ENCODE data around the gene GPR85. TPM values are rescaled to one million over a fixed set of nuclear protein-coding genes. Genes with fewer than 3 reads are reported as not detected.
"Not testable (repeated sequence)": the region's sequence is repeated elsewhere in the genome, so short reads cannot be mapped to it uniquely, and the experiment has no call there.

Gene GPR85
- total and polyA plus RNA-seq, 7 donors: 0.09 to 0.19 (median 0.17) TPM; not detected in 3

DNA sequence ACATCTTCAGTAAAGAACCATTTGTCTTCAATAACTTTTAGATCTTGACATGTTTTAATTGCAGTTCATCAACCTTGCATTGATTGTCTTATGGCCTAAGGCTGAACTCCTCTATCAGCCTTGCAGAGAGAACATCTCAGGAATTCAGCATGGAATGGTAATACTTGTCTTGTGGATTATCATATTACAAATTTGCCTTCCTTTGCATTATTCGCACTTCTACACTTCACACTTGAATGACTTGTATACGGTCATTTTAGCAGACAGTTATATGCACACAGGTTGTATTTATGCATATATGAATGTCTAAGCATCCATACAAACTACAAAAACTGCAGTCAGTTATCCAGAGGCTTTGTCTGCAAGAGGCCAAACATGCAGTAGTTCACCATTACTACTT, 31.7 kb downstream of the GPR85 start:
- no peak overlapping the region for H3K4me3 ChIP-seq
- no peak for DNase-seq
- intact Hi-C loops (cut with DNase I): no loop called here
- TF ChIP-seq, protein P1, sequence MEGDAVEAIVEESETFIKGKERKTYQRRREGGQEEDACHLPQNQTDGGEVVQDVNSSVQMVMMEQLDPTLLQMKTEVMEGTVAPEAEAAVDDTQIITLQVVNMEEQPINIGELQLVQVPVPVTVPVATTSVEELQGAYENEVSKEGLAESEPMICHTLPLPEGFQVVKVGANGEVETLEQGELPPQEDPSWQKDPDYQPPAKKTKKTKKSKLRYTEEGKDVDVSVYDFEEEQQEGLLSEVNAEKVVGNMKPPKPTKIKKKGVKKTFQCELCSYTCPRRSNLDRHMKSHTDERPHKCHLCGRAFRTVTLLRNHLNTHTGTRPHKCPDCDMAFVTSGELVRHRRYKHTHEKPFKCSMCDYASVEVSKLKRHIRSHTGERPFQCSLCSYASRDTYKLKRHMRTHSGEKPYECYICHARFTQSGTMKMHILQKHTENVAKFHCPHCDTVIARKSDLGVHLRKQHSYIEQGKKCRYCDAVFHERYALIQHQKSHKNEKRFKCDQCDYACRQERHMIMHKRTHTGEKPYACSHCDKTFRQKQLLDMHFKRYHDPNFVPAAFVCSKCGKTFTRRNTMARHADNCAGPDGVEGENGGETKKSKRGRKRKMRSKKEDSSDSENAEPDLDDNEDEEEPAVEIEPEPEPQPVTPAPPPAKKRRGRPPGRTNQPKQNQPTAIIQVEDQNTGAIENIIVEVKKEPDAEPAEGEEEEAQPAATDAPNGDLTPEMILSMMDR (IDR thresholded peaks at IDR 0.05): no peak
- no peaks in the 10 kb centered on the region for H3K4me1 ChIP-seq
- H3K9me3 ChIP-seq: no peaks in the 10 kb centered on the region
- 42 to 68% (median 46%) methylated on average over 2 of the region's 2 CpGs for WGBS, 3 donors
- no peaks in the 10 kb centered on the region for H3K36me3 ChIP-seq (ENCODE audit: insufficient read depth in 1 of 2, low read depth in 1 of 2)
- H3K27me3 ChIP-seq (ENCODE audit: insufficient read depth in 3 of 3, low read length in 2 of 3): no peaks in the 10 kb centered on the region
- no peak overlapping the region for H3K27ac ChIP-seq
- ATAC-seq: no peak

DNA sequence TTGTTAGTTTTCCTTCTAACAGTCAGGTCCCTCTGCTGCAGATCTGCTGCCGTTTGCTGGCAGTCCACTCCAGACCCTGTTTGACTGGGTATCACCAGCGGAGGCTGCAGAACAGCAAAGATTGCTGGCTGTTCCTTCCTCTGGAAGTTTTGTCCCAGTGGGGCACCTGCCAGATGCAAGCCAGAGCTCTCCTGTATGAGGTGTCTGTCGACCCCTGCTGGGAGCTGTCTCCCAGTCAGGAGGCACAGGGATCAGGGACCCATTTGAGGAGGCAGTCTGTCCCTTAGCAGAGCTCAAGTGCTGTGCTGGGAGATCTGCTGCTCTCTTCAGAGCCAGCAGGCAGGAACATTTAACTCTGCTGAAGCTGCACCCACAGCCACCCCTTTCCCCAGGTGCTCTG, 32.4 kb downstream of the GPR85 start:
- H3K4me1 ChIP-seq; H3K9me3 ChIP-seq; H3K4me3 ChIP-seq; intact Hi-C loops (cut with DNase I); H3K27me3 ChIP-seq (ENCODE audit: insufficient read depth in 3 of 3, low read length in 2 of 3); ATAC-seq; H3K27ac ChIP-seq; H3K36me3 ChIP-seq (ENCODE audit: insufficient read depth in 1 of 2, low read depth in 1 of 2): not testable (repeated sequence)
- DNase-seq: peak in 1 of 2 donors; percentile 44
- 66 to 68% (median 67%) methylated on average over 3 of the region's 3 CpGs for WGBS, 3 donors

DNA sequence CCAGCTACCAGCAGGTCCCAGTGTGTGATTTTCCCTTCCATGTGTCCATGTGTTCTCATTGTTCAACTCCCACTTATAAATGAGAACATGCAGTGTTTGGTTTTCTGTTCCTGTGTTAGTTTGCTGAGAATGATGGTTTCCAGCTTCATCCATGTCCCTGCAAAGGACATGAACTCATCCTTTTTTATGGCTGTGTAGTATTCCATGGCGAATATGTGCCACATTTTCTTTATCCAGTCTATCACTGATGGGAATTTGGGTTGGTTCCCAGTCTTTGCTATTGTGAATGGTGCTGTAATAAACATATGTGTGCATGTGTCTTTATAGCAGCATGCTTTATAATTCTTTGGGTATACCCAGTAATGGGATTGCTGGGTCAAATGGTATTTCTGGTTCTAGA, 37.4 kb downstream of the GPR85 start:
- H3K27me3 ChIP-seq (ENCODE audit: insufficient read depth in 3 of 3, low read length in 2 of 3); H3K27ac ChIP-seq; intact Hi-C loops (cut with DNase I); ATAC-seq; H3K9me3 ChIP-seq; DNase-seq; H3K36me3 ChIP-seq (ENCODE audit: insufficient read depth in 1 of 2, low read depth in 1 of 2); H3K4me1 ChIP-seq; H3K4me3 ChIP-seq: not testable (repeated sequence)
- 64 to 74% (median 71%) methylated on average over 1 of the region's 1 CpG for WGBS, 3 donors

DNA sequence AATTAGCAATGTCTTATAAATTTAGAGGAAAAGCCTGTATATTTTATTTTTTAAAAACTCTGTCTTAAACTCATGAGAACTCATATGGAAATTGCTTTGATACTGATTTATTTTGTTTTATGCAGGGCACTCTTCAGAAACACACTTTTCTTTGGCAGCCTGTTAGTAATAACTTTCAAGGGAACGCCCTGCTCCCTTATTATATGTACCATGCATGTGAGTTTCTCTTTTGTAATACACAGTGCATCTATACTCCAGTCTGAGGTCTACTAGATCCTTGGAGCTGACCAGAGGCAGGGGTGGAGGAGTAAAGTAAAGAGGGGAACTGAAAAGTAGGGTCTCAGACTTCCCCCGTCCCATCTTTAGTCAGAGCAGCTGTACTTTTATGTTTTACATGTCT, 40.2 kb downstream of the GPR85 start:
- TF ChIP-seq, protein P1 (IDR thresholded peaks at IDR 0.05): no peak
- Histone ChIP-seq H3K9me3 (no peaks in the 10 kb centered on the region), H3K4me1 (no peaks in the 10 kb centered on the region), H3K36me3 (ENCODE audit: insufficient read depth in 1 of 2, low read depth in 1 of 2) (no peaks in the 10 kb centered on the region), H3K27ac (no peak overlapping the region), H3K27me3 (ENCODE audit: insufficient read depth in 3 of 3, low read length in 2 of 3) (peaks cover 0 to 2% (median 0%) of the 10 kb centered on the region in 3 donors), H3K4me3 (no peak overlapping the region)
- intact Hi-C loops (cut with DNase I): no loop called here
- no peak for DNase-seq
- ATAC-seq: no peak
- WGBS, 3 donors: 42 to 76% (median 61%) methylated on average over 2 of the region's 2 CpGs

DNA sequence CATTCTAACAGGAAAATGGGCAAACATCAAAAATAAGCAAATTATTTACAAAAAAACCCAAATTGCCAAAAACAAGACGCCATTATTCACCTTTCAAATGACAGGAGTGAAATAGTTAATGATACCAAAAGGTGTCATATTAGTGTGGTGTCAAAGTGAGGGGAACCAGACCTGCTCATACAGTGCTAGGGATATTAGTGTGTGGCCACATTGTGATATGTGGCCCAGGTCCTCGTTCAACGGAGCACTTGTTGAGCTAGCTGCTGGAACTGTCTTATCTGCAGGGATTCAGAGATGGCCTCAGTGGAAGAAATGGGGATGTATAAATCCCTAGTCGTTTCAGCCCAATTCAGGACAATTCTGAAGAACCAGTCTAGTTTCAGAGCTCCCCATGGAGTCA, 41.2 kb downstream of the GPR85 start:
- no peaks in the 10 kb centered on the region for H3K36me3 ChIP-seq (ENCODE audit: insufficient read depth in 1 of 2, low read depth in 1 of 2)
- no peak for DNase-seq
- TF ChIP-seq, protein P1 (IDR thresholded peaks at IDR 0.05): no peak
- peaks cover 0 to 2% (median 0%) of the 10 kb centered on the region in 3 donors for H3K27me3 ChIP-seq (ENCODE audit: insufficient read depth in 3 of 3, low read length in 2 of 3)
- H3K4me1 ChIP-seq: no peaks in the 10 kb centered on the region
- intact Hi-C loops (cut with DNase I): no loop called here
- H3K9me3 ChIP-seq: no peaks in the 10 kb centered on the region
- ATAC-seq: no peak
- H3K27ac ChIP-seq: no peak overlapping the region
- no peak overlapping the region for H3K4me3 ChIP-seq
- 39 to 58% (median 50%) methylated on average over 4 of the region's 4 CpGs for WGBS, 3 donors

DNA sequence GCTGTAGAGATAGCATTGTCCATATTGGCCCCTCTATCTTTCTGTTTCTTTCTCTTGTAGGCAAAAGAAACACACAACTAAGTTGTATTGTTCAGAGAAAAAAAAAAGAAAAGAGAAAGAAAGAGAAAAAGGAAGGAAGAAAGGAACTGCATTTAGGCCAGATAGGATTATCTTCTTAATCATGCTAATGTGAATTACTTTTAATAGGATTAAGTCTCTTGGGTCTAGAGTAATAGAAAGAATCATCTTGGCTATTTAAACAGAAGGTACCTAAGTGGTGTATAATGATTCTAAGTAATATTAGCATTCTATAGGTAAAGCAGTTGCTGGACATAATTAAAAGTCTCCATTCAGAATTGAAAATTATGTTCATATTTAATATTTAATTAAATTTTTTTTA, 42.2 kb downstream of the GPR85 start:
- TF ChIP-seq, protein P1 (IDR thresholded peaks at IDR 0.05): no peak
- Histone ChIP-seq H3K36me3 (ENCODE audit: insufficient read depth in 1 of 2, low read depth in 1 of 2) (no peaks in the 10 kb centered on the region), H3K27me3 (ENCODE audit: insufficient read depth in 3 of 3, low read length in 2 of 3) (peaks cover 0 to 2% (median 0%) of the 10 kb centered on the region in 3 donors), H3K4me3 (no peak overlapping the region), H3K4me1 (no peaks in the 10 kb centered on the region), H3K9me3 (no peaks in the 10 kb centered on the region), H3K27ac (no peak overlapping the region)
- ATAC-seq (no peak), DNase-seq (no peak)
- intact Hi-C loops (cut with DNase I): no loop called here
